SK-N-SH treated with all-trans-retinoic acid at 6 μM for 48 hours (cell line): ENCODE data around the gene ATOX1.

Experiments
- ARNTL ChIP-seq: fragments of 450-650 bp; formaldehyde crosslinking; IDR thresholded peaks from 2 replicates; pipeline ENCODE4 v1.5.0; 2020; ENCODE audit warnings: low read depth, mild to moderate bottlenecking, moderate library complexity, borderline replicate concordance
- BACH2 ChIP-seq: fragments of 250-450 bp; sonication (Bioruptor Pico); IDR thresholded peaks from 2 replicates; pipeline ENCODE4 v1.9.0; 2021; ENCODE audit warnings: mild to moderate bottlenecking, borderline replicate concordance
- GLIS3 ChIP-seq: fragments of 250-450 bp; sonication (Bioruptor Pico); IDR thresholded peaks from 2 replicates; pipeline ENCODE4 v1.5.0; 2020; ENCODE audit warnings: mild to moderate bottlenecking, moderate library complexity
- PATZ1 ChIP-seq: fragments of 250-450 bp; sonication (Bioruptor Pico); IDR thresholded peaks from 2 replicates; pipeline ENCODE4 v1.8.0; 2020; ENCODE audit warnings: mild to moderate bottlenecking, moderate library complexity, borderline replicate concordance
- ZFP3 ChIP-seq: fragments of 250-450 bp; sonication (Bioruptor Pico); IDR thresholded peaks from 2 replicates; pipeline ENCODE4 v1.5.0; 2020; ENCODE audit warnings: mild to moderate bottlenecking, moderate library complexity
- ZNF565 ChIP-seq: fragments of 450-650 bp; formaldehyde crosslinking; conservative IDR thresholded peaks from 2 replicates; pipeline ENCODE4 v1.5.0; 2020; ENCODE audit warnings: low read depth, mild to moderate bottlenecking, moderate library complexity

- no peak for TF ChIP-seq ZNF565 (CRISPR knock-in tag)
- TF ChIP-seq PATZ1 (CRISPR knock-in tag) = no peak
- no peak for TF ChIP-seq ZFP3
- no peak for TF ChIP-seq GLIS3 (CRISPR knock-in tag)
- no peak for TF ChIP-seq BACH2 (CRISPR knock-in tag)
- no peak for TF ChIP-seq ARNTL (CRISPR knock-in tag)
Observed at GRCh38 chr5:151780348-151780747, 21.9 kb upstream of the ATOX1 start.
